Hippocampal formation (tissue), 2 donors: ENCODE measurements around the gene SLC22A16.

Experiments
- DNase-seq, 2 donors: peaks; one replicate each; lab custom pipeline; 2025; lab: John Stamatoyannopoulos, UW

The SLC22A16 gene

DNA sequence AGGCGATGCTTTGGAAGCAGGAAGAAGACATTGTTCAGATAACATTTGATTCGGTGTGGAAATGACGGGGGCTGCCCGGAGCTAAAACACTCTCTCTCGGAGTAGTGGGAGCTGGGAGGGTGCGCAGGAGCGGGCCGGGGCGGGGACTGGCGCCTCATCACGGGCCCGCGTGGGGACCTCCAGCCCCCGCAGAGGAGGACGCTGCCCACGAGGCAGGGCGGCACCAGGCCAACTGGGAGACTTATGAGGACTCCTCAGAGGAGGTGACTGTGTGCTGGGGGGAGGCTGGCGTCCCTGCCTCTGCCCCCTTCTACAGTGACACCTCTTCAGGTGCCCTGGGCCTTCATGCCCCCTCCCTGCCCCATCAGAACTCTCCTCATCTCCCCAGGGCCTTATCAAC lies 76.2 kb downstream of the SLC22A16 start:
- no peak for DNase-seq

DNA sequence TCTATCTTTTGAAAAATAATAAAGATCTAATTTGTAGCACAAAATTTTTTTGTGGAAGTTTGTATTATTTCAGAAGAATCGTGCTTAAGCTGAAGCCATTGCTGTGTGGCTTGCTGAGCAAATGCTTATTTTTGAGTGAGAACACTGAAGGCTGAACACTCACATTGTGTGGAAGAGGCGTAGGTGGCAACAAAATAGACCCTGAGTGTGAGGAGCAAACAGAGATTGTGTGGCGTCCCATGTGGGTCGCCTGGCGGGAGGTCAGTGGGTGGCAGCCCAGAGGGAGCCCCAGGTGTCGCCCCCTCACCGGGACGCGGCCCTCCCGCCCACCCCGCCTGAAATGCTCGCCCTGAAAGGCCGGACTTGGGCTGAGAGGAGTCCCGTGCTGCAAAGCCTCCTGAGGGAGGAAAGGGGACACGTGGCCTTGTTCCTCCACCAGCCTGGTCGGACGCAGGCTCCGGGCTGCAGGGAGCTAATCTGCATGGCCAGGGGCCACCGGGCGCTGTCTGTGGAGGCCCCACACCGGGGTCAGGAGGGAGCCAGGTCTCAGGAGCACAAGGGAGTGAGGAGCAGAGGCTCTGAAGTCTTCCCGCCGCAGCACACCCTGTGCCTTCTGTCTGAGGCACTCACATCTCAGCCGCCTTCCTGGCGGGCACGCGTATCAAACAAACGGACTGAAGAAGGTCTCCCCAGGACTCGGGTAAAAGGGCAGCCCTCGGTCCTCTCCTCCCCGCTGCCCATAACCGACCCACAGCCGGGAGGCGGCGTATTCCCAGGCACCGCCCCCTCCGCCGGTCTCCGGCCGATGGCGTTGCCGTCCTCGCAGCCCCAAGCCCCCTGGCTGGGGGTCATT lies 77.0 kb downstream of the SLC22A16 start:
- no peak for DNase-seq

DNA sequence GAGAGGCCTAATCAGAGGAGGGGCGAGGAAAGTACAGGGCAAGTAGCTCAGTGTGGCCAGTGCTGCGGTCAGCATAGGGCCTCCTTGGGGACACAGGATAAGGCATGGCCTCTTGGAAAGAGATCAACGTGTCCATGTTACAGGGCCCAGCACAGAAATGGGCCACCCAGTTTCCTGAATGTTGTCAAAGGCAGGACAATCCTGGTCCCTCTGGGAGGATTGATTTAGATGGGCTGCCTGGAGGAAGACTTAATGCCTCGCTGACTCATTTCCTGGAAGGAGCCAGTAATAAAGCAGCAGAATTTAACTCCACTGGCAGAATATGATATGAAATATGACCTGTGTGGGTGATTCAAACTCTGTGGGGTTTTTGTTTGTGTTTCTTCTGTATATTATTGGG lies 77.6 kb downstream of the SLC22A16 start:
- DNase-seq = no peak

DNA sequence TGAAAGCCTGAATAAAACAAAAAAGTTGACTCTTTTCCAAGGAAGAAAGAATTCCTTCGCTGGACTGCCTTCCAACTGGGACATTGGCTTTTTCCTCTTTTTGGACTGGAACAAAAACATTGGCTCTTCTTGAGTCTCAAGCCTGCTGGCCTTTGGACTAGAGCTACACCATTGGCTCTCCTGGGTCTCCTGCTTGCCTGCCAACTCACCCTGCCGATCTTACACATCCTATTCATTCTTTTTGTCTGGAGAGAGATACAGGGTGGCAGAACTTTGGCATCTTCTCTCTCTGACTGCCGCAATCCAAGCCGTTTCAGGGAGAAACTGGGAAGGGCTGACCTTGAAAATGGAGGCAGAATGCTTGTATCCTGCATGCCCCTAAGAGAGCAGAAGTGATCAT lies 81.2 kb downstream of the SLC22A16 start:
- peak; percentile 13 to 21 for DNase-seq

DNA sequence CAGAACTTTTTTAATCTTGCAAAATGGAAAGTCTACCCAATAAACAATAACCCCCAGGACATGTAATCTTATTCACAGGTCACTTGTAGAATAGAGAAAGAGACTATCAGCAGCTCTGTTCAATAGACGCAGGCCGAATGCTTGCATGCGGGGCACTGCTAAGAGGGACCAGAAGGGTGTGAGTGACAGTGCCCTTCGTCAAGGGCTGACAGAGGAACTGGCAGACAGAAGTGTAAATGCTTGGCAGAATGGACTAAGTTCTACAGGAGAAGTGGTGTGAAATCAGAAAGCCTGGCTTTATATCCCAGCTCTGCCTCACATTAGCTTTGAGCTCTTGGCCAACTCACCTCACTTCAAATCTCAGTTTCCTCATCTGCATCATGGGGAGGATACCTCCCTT lies 82.0 kb downstream of the SLC22A16 start:
- DNase-seq = no peak

DNA sequence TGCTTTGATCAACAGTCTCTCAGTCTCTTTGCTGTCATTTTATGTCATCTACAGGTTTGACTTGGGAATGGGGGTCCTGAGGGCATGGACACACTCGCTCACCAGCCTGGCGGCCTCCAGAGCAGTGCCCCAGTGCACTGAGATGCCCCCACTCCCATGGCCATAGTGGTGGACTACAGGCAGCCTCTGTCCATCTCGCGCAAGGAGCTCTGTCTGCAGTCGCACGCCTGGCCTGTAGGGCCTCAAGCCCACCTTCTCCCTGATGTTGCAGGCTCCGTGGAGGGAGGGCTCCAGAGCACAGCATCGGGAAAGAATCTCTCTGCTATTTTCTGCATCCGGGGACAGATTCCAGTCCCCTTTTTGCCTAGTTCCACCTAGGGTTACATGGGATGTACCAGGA lies 83.7 kb downstream of the SLC22A16 start:
- no peak for DNase-seq

DNA sequence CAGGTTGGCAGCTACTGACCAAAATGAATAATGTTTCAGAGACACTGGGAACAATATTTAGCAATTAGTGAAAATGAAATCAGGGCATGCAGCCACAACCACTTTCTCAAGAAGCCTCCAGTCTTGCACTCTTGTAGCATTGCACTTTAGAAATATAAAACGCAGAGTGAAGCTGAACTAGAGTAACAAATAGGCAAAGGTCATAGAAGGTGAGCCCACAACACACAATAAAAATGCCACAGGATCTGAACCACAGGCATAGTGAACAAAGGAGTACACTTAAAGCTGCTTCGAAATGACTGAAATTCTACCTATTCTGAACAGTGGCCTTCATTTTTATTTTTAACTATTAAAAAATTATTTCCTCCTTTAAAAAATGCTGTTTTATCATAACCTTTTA lies 86.0 kb downstream of the SLC22A16 start:
- DNase-seq = no peak

DNA sequence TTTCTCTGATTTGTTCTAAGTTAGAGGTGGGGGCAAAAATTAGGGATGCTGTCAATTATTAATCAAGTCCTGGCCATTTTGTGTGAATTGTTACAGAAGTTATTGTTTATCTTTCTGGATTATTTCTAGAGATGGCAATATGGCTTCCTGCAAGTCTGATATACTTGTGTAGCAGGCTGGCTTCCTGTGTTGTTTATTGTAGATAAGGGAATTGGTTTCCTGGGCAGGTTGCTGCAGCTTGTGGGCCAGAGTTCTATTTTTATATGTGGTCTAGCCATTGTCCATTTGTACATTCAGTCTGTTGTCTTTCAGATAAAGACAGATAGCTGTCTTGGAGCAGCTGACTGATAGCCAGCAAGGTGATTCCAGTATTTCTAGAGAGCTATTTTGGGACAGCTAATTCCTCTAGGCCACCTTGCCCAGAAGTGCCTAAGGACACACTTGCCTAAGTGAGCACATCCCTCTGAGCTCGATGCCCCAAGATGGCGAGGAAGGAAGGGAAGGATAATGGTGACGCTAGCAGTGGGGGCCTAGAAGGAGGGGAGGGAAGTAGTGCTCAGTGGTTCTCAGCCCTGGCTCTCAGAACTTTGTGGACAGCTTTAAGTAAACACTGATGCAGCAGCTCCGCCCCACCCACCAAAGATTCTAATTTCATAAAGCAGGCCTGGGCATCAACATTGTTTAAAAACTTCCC lies 86.6 kb downstream of the SLC22A16 start:
- DNase-seq = no peak

DNA sequence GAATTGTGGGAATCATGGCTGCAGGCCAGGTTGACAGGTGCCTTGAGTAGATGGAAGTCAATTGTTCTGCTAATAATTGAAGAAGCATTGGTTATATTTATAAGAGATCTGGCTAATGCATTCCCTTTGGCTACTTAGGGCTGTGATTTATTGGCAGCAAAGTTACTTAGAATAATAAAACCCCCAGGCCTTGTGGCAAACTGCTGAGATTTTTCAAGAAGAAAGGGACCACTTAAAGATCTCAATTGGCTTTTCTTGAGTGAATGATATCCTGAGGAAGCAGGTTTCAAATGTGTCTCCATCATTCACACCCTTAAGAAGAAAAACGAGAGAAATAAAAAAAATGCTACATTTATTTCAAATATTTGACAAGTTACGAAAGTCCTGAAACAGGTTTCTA lies 88.4 kb downstream of the SLC22A16 start:
- no peak for DNase-seq

DNA sequence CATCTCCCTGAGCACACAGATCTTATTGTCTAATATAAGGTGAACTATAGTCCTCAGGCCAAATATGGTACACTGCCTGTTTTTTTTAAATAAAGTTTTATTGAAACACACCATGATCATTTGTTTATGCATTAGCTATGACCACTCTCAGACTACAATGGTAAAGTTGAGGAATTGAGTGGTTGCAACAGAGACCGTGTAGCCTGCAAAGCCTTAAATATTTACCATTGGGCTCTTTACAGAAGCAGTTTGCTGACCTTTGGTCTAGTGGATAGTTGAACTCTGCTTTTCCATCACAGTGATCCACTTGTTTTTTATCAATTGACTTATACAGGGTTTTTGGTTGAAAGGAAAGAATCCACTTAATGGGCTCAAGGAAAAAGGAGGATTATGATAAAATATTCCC lies 91.0 kb downstream of the SLC22A16 start:
- no peak for DNase-seq

DNA sequence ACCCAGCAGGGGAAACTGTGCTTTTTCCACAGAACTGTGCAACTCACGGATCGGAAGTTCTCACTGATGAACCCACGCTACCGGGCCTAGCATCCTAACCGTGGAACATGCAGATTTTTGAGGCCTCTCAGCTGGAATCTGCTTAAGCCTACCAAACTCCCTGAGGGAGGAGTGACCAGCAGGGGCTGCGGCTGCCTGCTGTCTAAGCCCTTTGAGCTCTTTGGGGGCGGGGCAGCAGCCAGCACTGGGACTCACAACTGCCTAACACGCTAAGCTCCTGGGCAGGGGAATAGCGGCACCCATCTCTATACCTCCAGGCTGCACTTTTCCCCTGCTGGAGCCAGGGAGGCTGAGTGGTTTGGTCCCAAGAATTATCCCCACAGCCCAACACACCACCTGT lies 97.9 kb downstream of the SLC22A16 start:
- no peak for DNase-seq
